Thoracic aorta (tissue), 2 donors: ENCODE data around the gene TM7SF3. TPM values are rescaled to one million over a fixed set of nuclear protein-coding genes. Genes with fewer than 3 reads are reported as not detected.

Source experiments
- ATAC-seq: fragments of 150-250 bp; one replicate; pipeline ENCODE4 v1.8.0; 2017; ENCODE audit warnings: low read depth; ENCODE audit not compliant: insufficient number of reproducible peaks, low FRiP score
- DNase-seq: peaks from one replicate; pipeline ENCODE4 v3.0.0-alpha.2; 2020; ENCODE audit warnings: low spot score
- H3K27ac ChIP-seq, 2 donors: fragments of 200-600 bp; sonication (generic); 1 replicate in 1 of 2; 2 replicates in 1 of 2; pipeline ENCODE4 v1.5.1; 2016; ENCODE audit warnings: mild to moderate bottlenecking in 2 of 2, moderate library complexity in 2 of 2
- H3K27me3 ChIP-seq: fragments of 200-600 bp; sonication (generic); replicated peaks from 2 replicates; pipeline ENCODE4 v1.6.0; 2016; ENCODE audit warnings: mild to moderate bottlenecking; ENCODE audit not compliant: insufficient read depth
- H3K36me3 ChIP-seq: fragments of 200-600 bp; sonication (generic); one replicate; pipeline ENCODE4 v1.5.1; 2016
- H3K4me1 ChIP-seq, 2 donors: fragments of 200-600 bp; sonication (generic); 1 replicate in 1 of 2; 2 replicates in 1 of 2; pipeline versions ENCODE4 v1.5.1 to v1.6.0; 2016; ENCODE audit warnings: low read depth in 2 of 2, mild to moderate bottlenecking in 1 of 2; ENCODE audit not compliant: control insufficient read depth in 1 of 2
- H3K4me3 ChIP-seq: fragments of 200-600 bp; sonication (generic); 2 replicates; pipeline ENCODE4 v1.5.1; 2016; ENCODE audit warnings: mild to moderate bottlenecking
- H3K9me3 ChIP-seq: fragments of 200-600 bp; sonication (generic); 2 replicates; pipeline ENCODE4 v1.5.1; 2016
- total RNA-seq, 2 donors: library from RNA; depleted of rRNA; stranded (reverse); fragments of >200 nt; gene quantifications; one replicate each; pipeline versions ENCODE4 v1.1.0 to v1.2.3, GENCODE V29; 2016
- TF ChIP-seq, protein P1 (sequence below): fragments of 200-600 bp; sonication (generic); IDR thresholded peaks from one replicate; pipeline ENCODE4 v1.5.1; 2019; ENCODE audit warnings: antibody characterized with exemption

The TM7SF3 gene, protein sequence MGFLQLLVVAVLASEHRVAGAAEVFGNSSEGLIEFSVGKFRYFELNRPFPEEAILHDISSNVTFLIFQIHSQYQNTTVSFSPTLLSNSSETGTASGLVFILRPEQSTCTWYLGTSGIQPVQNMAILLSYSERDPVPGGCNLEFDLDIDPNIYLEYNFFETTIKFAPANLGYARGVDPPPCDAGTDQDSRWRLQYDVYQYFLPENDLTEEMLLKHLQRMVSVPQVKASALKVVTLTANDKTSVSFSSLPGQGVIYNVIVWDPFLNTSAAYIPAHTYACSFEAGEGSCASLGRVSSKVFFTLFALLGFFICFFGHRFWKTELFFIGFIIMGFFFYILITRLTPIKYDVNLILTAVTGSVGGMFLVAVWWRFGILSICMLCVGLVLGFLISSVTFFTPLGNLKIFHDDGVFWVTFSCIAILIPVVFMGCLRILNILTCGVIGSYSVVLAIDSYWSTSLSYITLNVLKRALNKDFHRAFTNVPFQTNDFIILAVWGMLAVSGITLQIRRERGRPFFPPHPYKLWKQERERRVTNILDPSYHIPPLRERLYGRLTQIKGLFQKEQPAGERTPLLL
- 100 to 1,000 TPM; 112 to 128 TPM for total RNA-seq

DNA sequence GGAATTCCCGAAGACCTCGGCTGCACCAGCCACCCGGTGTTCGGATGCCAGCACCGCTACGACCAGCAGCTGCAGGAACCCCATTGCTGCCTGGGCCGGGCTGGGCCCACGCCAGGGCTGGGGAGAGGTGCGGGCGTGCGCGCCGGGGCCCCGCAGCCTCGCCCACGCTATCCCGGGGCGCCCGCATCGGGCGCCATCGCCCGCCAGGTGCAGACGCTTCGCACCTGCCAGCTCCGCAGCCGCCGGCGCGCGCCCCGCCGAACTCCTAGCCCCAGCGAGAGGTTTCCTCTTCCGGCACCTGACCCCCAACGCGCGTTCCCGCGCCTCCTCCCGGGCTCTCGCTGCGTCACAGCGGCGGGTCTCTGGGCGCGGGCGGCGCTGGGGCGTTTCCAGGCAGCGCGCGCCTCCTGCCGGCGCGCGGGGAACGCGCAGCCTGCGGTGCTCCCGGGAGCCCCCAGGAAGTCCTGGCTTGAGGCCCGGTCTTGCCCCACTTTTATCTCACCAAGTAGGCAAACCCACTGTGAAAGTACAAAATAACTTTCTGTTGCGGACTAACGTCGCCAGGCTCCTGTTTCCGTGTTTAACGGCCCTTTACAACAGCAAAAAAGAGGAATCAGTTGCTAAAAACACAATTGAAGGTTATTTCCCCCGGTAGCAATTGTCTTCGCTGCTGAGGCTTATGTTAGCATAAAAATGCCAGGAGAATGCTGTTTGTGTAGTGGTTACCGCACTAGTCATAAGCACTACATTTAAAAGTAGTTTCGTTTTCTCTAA is at the start of gene TM7SF3:
Gene TM7SF3, minus strand, starts transcription at position 300 of the 774 bp plus-strand sequence. Its CDS starts 216 bp downstream, at position 84.
- peaks cover 20 to 52% of the 10 kb centered on the region in 2 donors for H3K4me1 ChIP-seq
- TF ChIP-seq, protein P1, sequence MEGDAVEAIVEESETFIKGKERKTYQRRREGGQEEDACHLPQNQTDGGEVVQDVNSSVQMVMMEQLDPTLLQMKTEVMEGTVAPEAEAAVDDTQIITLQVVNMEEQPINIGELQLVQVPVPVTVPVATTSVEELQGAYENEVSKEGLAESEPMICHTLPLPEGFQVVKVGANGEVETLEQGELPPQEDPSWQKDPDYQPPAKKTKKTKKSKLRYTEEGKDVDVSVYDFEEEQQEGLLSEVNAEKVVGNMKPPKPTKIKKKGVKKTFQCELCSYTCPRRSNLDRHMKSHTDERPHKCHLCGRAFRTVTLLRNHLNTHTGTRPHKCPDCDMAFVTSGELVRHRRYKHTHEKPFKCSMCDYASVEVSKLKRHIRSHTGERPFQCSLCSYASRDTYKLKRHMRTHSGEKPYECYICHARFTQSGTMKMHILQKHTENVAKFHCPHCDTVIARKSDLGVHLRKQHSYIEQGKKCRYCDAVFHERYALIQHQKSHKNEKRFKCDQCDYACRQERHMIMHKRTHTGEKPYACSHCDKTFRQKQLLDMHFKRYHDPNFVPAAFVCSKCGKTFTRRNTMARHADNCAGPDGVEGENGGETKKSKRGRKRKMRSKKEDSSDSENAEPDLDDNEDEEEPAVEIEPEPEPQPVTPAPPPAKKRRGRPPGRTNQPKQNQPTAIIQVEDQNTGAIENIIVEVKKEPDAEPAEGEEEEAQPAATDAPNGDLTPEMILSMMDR = peak; percentile 90

DNA sequence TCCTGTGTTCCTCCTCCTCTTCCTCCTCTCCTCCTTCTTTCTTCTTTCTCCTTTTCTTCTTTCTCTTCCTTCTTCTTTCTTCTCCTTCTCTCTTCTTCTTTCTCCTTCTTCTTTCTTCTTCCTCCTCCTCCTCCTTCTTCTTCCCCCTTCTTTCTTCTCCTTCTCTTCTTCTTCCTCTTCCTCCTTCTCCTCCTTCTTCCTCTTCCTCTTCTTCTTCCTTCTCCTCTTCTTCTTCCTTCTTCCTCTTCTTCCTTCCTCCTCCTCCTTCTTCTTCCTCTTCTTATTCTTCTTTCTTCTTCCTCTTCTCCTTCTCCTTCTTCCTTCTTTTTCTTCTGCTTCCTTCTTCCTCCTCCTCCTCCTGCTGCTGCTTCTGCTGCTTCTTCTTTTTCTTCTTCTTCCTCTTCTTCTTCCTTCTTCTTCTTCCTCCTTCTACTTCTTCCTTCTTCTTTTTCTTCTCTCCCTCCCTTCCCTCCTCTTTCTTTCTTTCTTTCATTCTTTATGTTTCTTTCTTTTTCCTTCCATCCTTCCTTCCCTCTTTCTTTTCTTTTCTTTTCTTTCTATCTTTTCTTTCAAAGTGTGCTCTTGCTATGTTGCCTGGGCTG is 49.2 kb upstream of the TM7SF3 start:
- Histone ChIP-seq H3K36me3 (no peaks in the 10 kb centered on the region), H3K9me3 (no peaks in the 10 kb centered on the region), H3K4me3 (no peak overlapping the region), H3K27me3 (no peaks in the 10 kb centered on the region), H3K4me1 (no peaks in the 10 kb centered on the region), H3K27ac (no peak overlapping the region)
- DNase-seq (no peak), ATAC-seq (no peak)
- TF ChIP-seq, protein P1 = no peak

More for the DNA sequence above, at the start of gene TM7SF3:
- Histone ChIP-seq H3K9me3 (no peaks in the 10 kb centered on the region), H3K36me3 (no peaks in the 10 kb centered on the region), H3K27ac (peak within 1 kb of the TSS; percentile 88 to 93), H3K27me3 (no peaks in the 10 kb centered on the region), H3K4me3 (peak within 1 kb of the TSS; percentile 90)
- DNase-seq (peak; percentile 76), ATAC-seq (peak; percentile 85)

DNA sequence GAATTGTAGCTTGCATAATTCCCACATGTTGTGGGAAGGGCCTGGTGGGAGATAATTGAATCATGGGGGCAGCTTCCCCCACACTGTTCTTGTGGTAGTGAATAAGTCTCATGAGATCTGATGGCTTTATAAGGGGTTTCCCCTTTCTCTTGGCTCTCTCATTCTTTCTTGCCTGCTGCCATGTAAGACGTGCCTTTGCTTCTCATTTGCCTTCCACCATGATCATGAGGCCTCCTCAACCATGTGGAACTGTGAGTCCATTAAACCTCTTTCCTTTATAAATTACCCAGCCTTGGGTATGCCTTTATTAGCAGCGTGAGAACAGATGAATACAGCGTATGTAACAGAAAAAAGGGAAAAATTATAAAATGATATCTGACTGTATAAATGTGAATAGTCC is 47.1 kb upstream of the TM7SF3 start:
- no peak overlapping the region for H3K4me3 ChIP-seq
- TF ChIP-seq, protein P1 = no peak
- no peaks in the 10 kb centered on the region for H3K4me1 ChIP-seq
- H3K27ac ChIP-seq = no peak overlapping the region
- no peaks in the 10 kb centered on the region for H3K36me3 ChIP-seq
- H3K27me3 ChIP-seq = no peaks in the 10 kb centered on the region
- no peak for DNase-seq
- ATAC-seq = no peak
- H3K9me3 ChIP-seq = no peaks in the 10 kb centered on the region

DNA sequence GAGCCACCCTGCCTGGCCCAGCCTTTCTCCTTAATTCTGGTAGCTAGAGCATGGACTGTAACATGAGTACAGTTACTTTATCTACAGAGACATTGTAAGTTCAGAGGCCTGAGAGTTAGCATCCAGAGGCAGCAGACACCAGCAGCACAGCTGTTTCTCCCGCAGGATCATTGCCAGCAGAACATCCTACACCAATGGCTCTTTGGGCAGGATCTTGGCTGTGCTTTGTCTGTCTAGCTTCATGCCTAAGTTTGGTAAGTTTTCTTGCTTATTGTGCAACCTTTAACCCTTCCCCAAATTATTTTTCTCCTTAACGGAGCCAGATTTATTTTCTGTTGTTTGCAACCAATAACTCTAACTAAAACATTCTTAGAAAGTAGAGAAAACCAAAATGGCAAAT is 46.6 kb upstream of the TM7SF3 start:
- ATAC-seq (no peak), DNase-seq (no peak)
- H3K9me3 ChIP-seq = no peaks in the 10 kb centered on the region
- H3K36me3 ChIP-seq = no peaks in the 10 kb centered on the region
- no peaks in the 10 kb centered on the region for H3K4me1 ChIP-seq
- no peaks in the 10 kb centered on the region for H3K27me3 ChIP-seq
- TF ChIP-seq, protein P1 = no peak
- no peak overlapping the region for H3K4me3 ChIP-seq
- H3K27ac ChIP-seq = no peak overlapping the region
